Natural killer cell (primary cell): ENCODE results near the gene ANKRD11. TPM values are rescaled to one million over a fixed set of nuclear protein-coding genes. Genes with fewer than 3 reads are reported as not detected.

Experiments
- ATAC-seq, 3 donors: fragments of 150-1000 bp in 2 of 3; fragments of 200-7000 bp in 1 of 3; cut with Tn5 transposase; 1 replicate in 1 of 3; 2 replicates in 2 of 3; pipeline ENCODE4 v1.10.0; 2021; ENCODE audit warnings: mild to moderate bottlenecking in 2 of 3, moderate library complexity in 2 of 3
- DNase-seq, 2 donors: peaks; one replicate each; pipeline versions ENCODE4 v3.0.0 to v3.0.0-alpha.2; 2013 to 2021; ENCODE audit warnings: mixed read lengths in 1 of 2
- H3K27ac ChIP-seq: one replicate; pipeline ENCODE4 v1.5.1; 2013; ENCODE audit warnings: mild to moderate bottlenecking, low read length
- H3K27me3 ChIP-seq: one replicate; pipeline ENCODE4 v1.6.1; 2013; ENCODE audit warnings: low read length; ENCODE audit not compliant: control insufficient read depth, insufficient read depth
- H3K36me3 ChIP-seq: one replicate; pipeline ENCODE4 v1.6.1; 2013; ENCODE audit warnings: low read length; ENCODE audit not compliant: control insufficient read depth, insufficient read depth
- H3K4me1 ChIP-seq: one replicate; pipeline ENCODE4 v1.6.1; 2013; ENCODE audit warnings: low read length; ENCODE audit not compliant: control insufficient read depth, insufficient read depth
- H3K4me3 ChIP-seq: one replicate; pipeline ENCODE4 v1.5.1; 2013; ENCODE audit warnings: low read length
- H3K9me3 ChIP-seq: one replicate; pipeline ENCODE4 v1.6.1; 2013; ENCODE audit warnings: low read length; ENCODE audit not compliant: control insufficient read depth, insufficient read depth
- H3K27ac Mint-ChIP-seq, 2 donors: one replicate each; pipeline ENCODE4 v1.8.0; 2022; ENCODE audit warnings: mild to moderate bottlenecking in 2 of 2, mixed read lengths in 2 of 2, moderate library complexity in 1 of 2
- H3K27me3 Mint-ChIP-seq, 2 donors: one replicate each; pipeline ENCODE4 v1.8.0; 2022; ENCODE audit warnings: low read depth in 2 of 2, mixed read lengths in 2 of 2
- H3K36me3 Mint-ChIP-seq: one replicate; pipeline ENCODE4 v1.8.0; 2022; ENCODE audit warnings: mixed read lengths
- H3K4me1 Mint-ChIP-seq, 2 donors: one replicate each; pipeline ENCODE4 v1.8.0; 2022; ENCODE audit warnings: mixed read lengths in 2 of 2
- H3K4me3 Mint-ChIP-seq: one replicate; pipeline ENCODE4 v1.8.0; 2022; ENCODE audit warnings: mild to moderate bottlenecking, moderate library complexity, mixed read lengths
- H3K9me3 Mint-ChIP-seq, 2 donors: one replicate each; pipeline ENCODE4 v1.8.0; 2022; ENCODE audit warnings: mixed read lengths in 2 of 2
- CTCF ChIP-seq: fragments of 200-600 bp; IDR thresholded peaks from one replicate; pipeline ENCODE4 v1.8.0; 2022; ENCODE audit warnings: antibody characterized with exemption
- WGBS: methylation state at CpG from one replicate; pipeline ENCODE4 v1.1.7; 2013; ENCODE audit warnings: missing lambda C conversion rate; ENCODE audit not compliant: insufficient coverage; 5-methylcytosine and 5-hydroxymethylcytosine counted together
- intact Hi-C: fragments of 100-400 bp; cut with micrococcal nuclease; formaldehyde crosslinking; loops from one replicate; pipeline ENCODE4 v1.14.2; 2022
- total RNA-seq, 4 donors: library from RNA; stranded (reverse); fragments of 120-200 nt in 1 of 4; gene quantifications; one replicate each; pipeline versions ENCODE4 v1.2.3 to v1.2.4, GENCODE V29; 2013 to 2022

ANKRD11 gene
- total RNA-seq, 3 donors from 2014 or later (not counting 1 experiment from before 2014, with no cell fraction given) = 230 to 299 (median 287) TPM

- Mint-ChIP-seq H3K27me3 (no peaks in the 10 kb centered on the region), H3K9me3 (no peaks in the 10 kb centered on the region), H3K4me3 (peak overlapping the region; percentile 40), H3K4me1 (peaks cover 77 to 90% of the 10 kb centered on the region in 2 donors), H3K27ac (peak overlapping the region in 1 of 2 donors; percentile 33), H3K36me3 (no peaks in the 10 kb centered on the region)
- Histone ChIP-seq H3K36me3 (no peaks in the 10 kb centered on the region), H3K4me1 (peaks cover 61% of the 10 kb centered on the region), H3K27me3 (no peaks in the 10 kb centered on the region), H3K27ac (no peak overlapping the region), H3K9me3 (no peaks in the 10 kb centered on the region), H3K4me3 (no peak overlapping the region)
- no peak for DNase-seq
- no peak for TF ChIP-seq CTCF
- intact Hi-C loops = no loop called here
- ATAC-seq = no peak
- 89% methylated on average over 18 of the region's 18 CpGs for WGBS
Observed at GRCh38 chr16:89350701-89351380, 139.5 kb downstream of the ANKRD11 start.

- peak overlapping the region; percentile 40 for H3K4me3 Mint-ChIP-seq
- H3K4me1 Mint-ChIP-seq = peaks cover 77 to 87% of the 10 kb centered on the region in 2 donors
- DNase-seq (peak in 1 of 2 donors; percentile 59), ATAC-seq (no peak)
- no peaks in the 10 kb centered on the region for H3K9me3 ChIP-seq
- no peaks in the 10 kb centered on the region for H3K36me3 Mint-ChIP-seq
- TF ChIP-seq CTCF = no peak
- H3K4me1 ChIP-seq = peaks cover 54% of the 10 kb centered on the region
- H3K27ac Mint-ChIP-seq = peak overlapping the region in 1 of 2 donors; percentile 33
- H3K4me3 ChIP-seq = no peak overlapping the region
- H3K36me3 ChIP-seq = no peaks in the 10 kb centered on the region
- no peaks in the 10 kb centered on the region for H3K9me3 Mint-ChIP-seq
- no peaks in the 10 kb centered on the region for H3K27me3 ChIP-seq
- no peaks in the 10 kb centered on the region for H3K27me3 Mint-ChIP-seq
- WGBS = 76% methylated on average over 8 of the region's 8 CpGs
- no peak overlapping the region for H3K27ac ChIP-seq
- intact Hi-C loops = no loop called here
Observed at GRCh38 chr16:89349947-89350633, 140.3 kb downstream of the ANKRD11 start.

- H3K36me3 Mint-ChIP-seq = no peaks in the 10 kb centered on the region
- Histone ChIP-seq H3K36me3 (no peaks in the 10 kb centered on the region), H3K9me3 (no peaks in the 10 kb centered on the region), H3K27ac (no peak overlapping the region), H3K4me3 (no peak overlapping the region), H3K27me3 (no peaks in the 10 kb centered on the region), H3K4me1 (peaks cover 43% of the 10 kb centered on the region)
- no peaks in the 10 kb centered on the region for H3K9me3 Mint-ChIP-seq
- intact Hi-C loops = no loop called here
- DNase-seq = no peak
- H3K27ac Mint-ChIP-seq = no peak overlapping the region
- 88% methylated on average over 4 of the region's 4 CpGs for WGBS
- TF ChIP-seq CTCF = no peak
- ATAC-seq = no peak
- H3K27me3 Mint-ChIP-seq = no peaks in the 10 kb centered on the region
- H3K4me3 Mint-ChIP-seq = no peak overlapping the region
- peaks cover 85 to 88% of the 10 kb centered on the region in 2 donors for H3K4me1 Mint-ChIP-seq
Observed at GRCh38 chr16:89347807-89348206, 142.6 kb downstream of the ANKRD11 start.
